Heart right ventricle (tissue), 16 donors: ENCODE data around the gene KRT9. TPM values are rescaled to one million over a fixed set of nuclear protein-coding genes. Genes with fewer than 3 reads are reported as not detected.
"Not testable (repeated sequence)": the region's sequence is repeated elsewhere in the genome, so short reads cannot be mapped to it uniquely, and the experiment has no call there.

ENCODE experiments used
- ATAC-seq, 8 donors: fragments of 200-7000 bp; cut with Tn5 transposase; one replicate each; pipeline ENCODE4 v1.9.1; 2020; ENCODE audit warnings: mild to moderate bottlenecking in 8 of 8, moderate library complexity in 8 of 8, moderate number of reproducible peaks in 1 of 8
- DNase-seq, 2 donors: peaks; one replicate each; pipeline ENCODE4 v3.0.0-alpha.2; 2020
- H3K27ac ChIP-seq, 10 donors: fragments of 200-600 bp; sonication (generic) in 2 of 10; one replicate each; pipeline versions ENCODE4 v1.5.0 to v1.8.0; 2020 to 2022; ENCODE audit warnings: mild to moderate bottlenecking in 3 of 10
- H3K27me3 ChIP-seq, 7 donors: fragments of 200-600 bp; one replicate each; pipeline ENCODE4 v1.8.0; 2021 to 2022; ENCODE audit warnings: mild to moderate bottlenecking in 2 of 7
- H3K36me3 ChIP-seq, 9 donors: fragments of 200-600 bp; sonication (generic) in 1 of 9; one replicate each; pipeline versions ENCODE4 v1.5.0 to v1.8.0; 2020 to 2022; ENCODE audit warnings: mild to moderate bottlenecking in 2 of 9
- H3K4me1 ChIP-seq, 9 donors: fragments of 200-600 bp; sonication (generic) in 1 of 9; one replicate each; pipeline versions ENCODE4 v1.5.0 to v1.8.0; 2020 to 2022; ENCODE audit warnings: mild to moderate bottlenecking in 4 of 9
- H3K4me3 ChIP-seq, 10 donors: fragments of 200-600 bp; sonication (generic) in 2 of 10; one replicate each; pipeline versions ENCODE4 v1.5.0 to v1.8.0; 2020 to 2022; ENCODE audit warnings: mild to moderate bottlenecking in 7 of 10, moderate library complexity in 2 of 10
- H3K9me3 ChIP-seq, 11 donors: fragments of 200-600 bp in 10 of 11; sonication (generic) in 2 of 11; one replicate each; pipeline versions ENCODE4 v1.5.0 to v1.8.0; 2013 to 2022; ENCODE audit warnings: mild to moderate bottlenecking in 2 of 11, control low read depth in 1 of 11, moderate library complexity in 1 of 11
- CTCF ChIP-seq, 9 donors: fragments of 200-600 bp; sonication (generic) in 2 of 9; IDR thresholded peaks; one replicate each; pipeline versions ENCODE4 v1.5.0 to v1.8.0; 2021 to 2022; ENCODE audit warnings: antibody characterized with exemption in 9 of 9, mild to moderate bottlenecking in 5 of 9, moderate library complexity in 1 of 9
- WGBS, 2 donors: extraction: QIAGEN DNeasy Blood & Tissue Kit; methylation state at CpG; one replicate each; pipeline ENCODE4 v1.1.7; 2013; ENCODE audit warnings: inconsistent platforms in 1 of 2; 5-methylcytosine and 5-hydroxymethylcytosine counted together
- intact Hi-C, 10 donors: fragments of 100-400 bp; cut with DNase I; formaldehyde crosslinking; loops; one replicate each; pipeline versions ENCODE4 v1.11.1 to v1.14.2; 2022
- polyA plus RNA-seq, 2 donors: library from polyadenylated mRNA; stranded (reverse); fragments of 200-250 nt; gene quantifications; one replicate each; pipeline ENCODE4 v1.2.3, GENCODE V29; 2013
- total RNA-seq, 10 donors: library from RNA; stranded (reverse); fragmentation: NEBNext Ultra II Directional in 3 of 10; extraction: Animal tissue kit (Norgen Biotek cat#: 25700) in 3 of 10; gene quantifications; one replicate each; pipeline versions ENCODE4 v1.2.1 to v1.2.4, GENCODE V29; 2021 to 2023
- donor health status: Arrhythmogenic right ventricular cardiomyopathy.
- donor health status: ischemic (EF 13 %, LVEDD 7.1; RV severe dilation, severe dysfunction).
- donor health status: healthy with polysubstance abuse.
- donor health status: DM: no; HTN: yes; CAD: no.
- donor health status: DM: no; HTN: no; CAD: no.
- donor health status: ischemic (EF 25% LVEDD 6.9; RV normal size, moderate dysfunction).
- donor health status: ischemic (EF 25% LVEDD 5.7; RV mildly dilated, moderate dysfunction).
- donor health status: healthy.
- donor health status: DM: yes; HTN: yes; CAD: no.
- donor health status: Ischemic cardiomyopathy.
- donor health status: ischemic (EF 35%, LVEDD 5.7; RV mildly dilated, moderate dysfunction).
- donor health status: nonischemic (EF 11% LVEDD 7.7; RV severe dilation, severe dysfunction).
- donor health status: DM: yes; HTN: yes; CAD: no.
- donor health status: PGD.
- donor health status: ischemic (EF 29% LVEDD 5.4; RV normal size, mild dysfunction).
- donor health status: nonischemic (EF 23%, LVEDD 6.1; RV moderate dilation, normal function).

The KRT9 gene
- total and polyA plus RNA-seq, 12 donors, result not detected

- Histone ChIP-seq H3K4me1 (peaks cover 0 to 22% (median 16%) of the 10 kb centered on the region in 9 donors), H3K36me3 (no peaks in the 10 kb centered on the region), H3K4me3 (no peak overlapping the region), H3K27ac (no peak overlapping the region), H3K27me3 (peaks cover 0 to 19% (median 5%) of the 10 kb centered on the region in 7 donors), H3K9me3 (peaks cover 0 to 9% (median 0%) of the 10 kb centered on the region in 11 donors)
- WGBS, 2 donors, result 97 to 100% methylated on average over 3 of the region's 3 CpGs
- intact Hi-C loops, result loop anchor here in 8 of 10 donors (5.0 to 10.0 kb wide), 9 partner anchors 100 to 750 kb away; partner anchors contain the start of gene KRT28 (in 1 of the 8)
- ATAC-seq, result no peak
- DNase-seq, result no peak
- no peak for TF ChIP-seq CTCF (IDR thresholded peaks at IDR 0.05)
Measured at GRCh38 chr17:41546819-41547218, 25.0 kb downstream of the KRT9 start.

- peaks cover 0 to 9% (median 0%) of the 10 kb centered on the region in 11 donors for H3K9me3 ChIP-seq
- H3K27me3 ChIP-seq, result peaks cover 0 to 14% (median 4%) of the 10 kb centered on the region in 7 donors
- no peak overlapping the region for H3K4me3 ChIP-seq
- H3K27ac ChIP-seq, result no peak overlapping the region
- intact Hi-C loops, result loop anchor here in 8 of 10 donors (5.0 to 10.0 kb wide), 9 partner anchors 101 to 749 kb away; partner anchors contain the start of gene KRT28 (in 1 of the 8)
- ATAC-seq (no peak), DNase-seq (no peak)
- no peak for TF ChIP-seq CTCF (IDR thresholded peaks at IDR 0.05)
- H3K36me3 ChIP-seq, result no peaks in the 10 kb centered on the region
- WGBS, 2 donors, result 74 to 81% methylated on average over 13 of the region's 13 CpGs
- peaks cover 0 to 22% (median 16%) of the 10 kb centered on the region in 9 donors for H3K4me1 ChIP-seq
Measured at GRCh38 chr17:41545829-41546410, 25.9 kb downstream of the KRT9 start.

- no peak overlapping the region for H3K27ac ChIP-seq
- no peak for DNase-seq
- H3K4me1 ChIP-seq, result peaks cover 0 to 22% (median 16%) of the 10 kb centered on the region in 9 donors
- no peak for TF ChIP-seq CTCF (IDR thresholded peaks at IDR 0.05)
- no peak for ATAC-seq
- no peak overlapping the region for H3K4me3 ChIP-seq
- no peaks in the 10 kb centered on the region for H3K36me3 ChIP-seq
- peaks cover 0 to 9% (median 0%) of the 10 kb centered on the region in 11 donors for H3K9me3 ChIP-seq
- peaks cover 0 to 14% (median 4%) of the 10 kb centered on the region in 7 donors for H3K27me3 ChIP-seq
- intact Hi-C loops, result loop anchor here in 8 of 10 donors (5.0 to 10.0 kb wide), 9 partner anchors 102 to 748 kb away; partner anchors contain the start of gene KRT28 (in 1 of the 8)
- WGBS, 2 donors, result 90 to 92% methylated on average over 5 of the region's 5 CpGs
Measured at GRCh38 chr17:41544935-41545334, 26.9 kb downstream of the KRT9 start.

GRCh38 chr17:41544491-41544892, 27.4 kb downstream of the KRT9 start:
- WGBS, 2 donors, result 44 to 46% methylated on average over 5 of the region's 5 CpGs
- Histone ChIP-seq H3K9me3 (peaks cover 0 to 9% (median 0%) of the 10 kb centered on the region in 11 donors), H3K27me3 (peaks cover 0 to 14% (median 7%) of the 10 kb centered on the region in 7 donors), H3K4me3 (no peak overlapping the region), H3K27ac (no peak overlapping the region), H3K4me1 (peaks cover 0 to 22% (median 16%) of the 10 kb centered on the region in 9 donors), H3K36me3 (no peaks in the 10 kb centered on the region)
- no peak for DNase-seq
- no peak for TF ChIP-seq CTCF (IDR thresholded peaks at IDR 0.05)
- intact Hi-C loops, result loop anchor here in 3 of 10 donors (10.0 kb wide), 2 partner anchors 630 to 740 kb away; no protein-coding TSS in a partner anchor
- no peak for ATAC-seq

- H3K27me3 ChIP-seq, result peaks cover 0 to 16% (median 6%) of the 10 kb centered on the region in 7 donors
- not testable (repeated sequence) for H3K4me1 ChIP-seq, H3K27ac ChIP-seq, ATAC-seq, H3K9me3 ChIP-seq, H3K4me3 ChIP-seq, DNase-seq, H3K36me3 ChIP-seq
- intact Hi-C loops, result loop anchor here in 3 of 10 donors (10.0 kb wide), 2 partner anchors 628 to 738 kb away; no protein-coding TSS in a partner anchor
- WGBS, 2 donors, result 83 to 85% methylated on average over 10 of the region's 10 CpGs
Measured at GRCh38 chr17:41542786-41543185, 29.1 kb downstream of the KRT9 start.
